ENCODE measurements around the gene GRM7. TPM values are rescaled to one million over a fixed set of nuclear protein-coding genes. Genes with fewer than 3 reads are reported as not detected.

Gene GRM7
- polyA plus RNA-seq, 1 donor from 2014 or later = 23.8 TPM

GRCh38 chr3:7381741-7382140 is 520.8 kb downstream of the GRM7 start:
- no peak overlapping the region for H3K4me2 ChIP-seq (ENCODE audit: low read length)
- H3K27ac ChIP-seq (ENCODE audit: low read length) = no peak overlapping the region
- H3K36me3 ChIP-seq (ENCODE audit: insufficient read depth, low read length) = no peaks in the 10 kb centered on the region

DNA sequence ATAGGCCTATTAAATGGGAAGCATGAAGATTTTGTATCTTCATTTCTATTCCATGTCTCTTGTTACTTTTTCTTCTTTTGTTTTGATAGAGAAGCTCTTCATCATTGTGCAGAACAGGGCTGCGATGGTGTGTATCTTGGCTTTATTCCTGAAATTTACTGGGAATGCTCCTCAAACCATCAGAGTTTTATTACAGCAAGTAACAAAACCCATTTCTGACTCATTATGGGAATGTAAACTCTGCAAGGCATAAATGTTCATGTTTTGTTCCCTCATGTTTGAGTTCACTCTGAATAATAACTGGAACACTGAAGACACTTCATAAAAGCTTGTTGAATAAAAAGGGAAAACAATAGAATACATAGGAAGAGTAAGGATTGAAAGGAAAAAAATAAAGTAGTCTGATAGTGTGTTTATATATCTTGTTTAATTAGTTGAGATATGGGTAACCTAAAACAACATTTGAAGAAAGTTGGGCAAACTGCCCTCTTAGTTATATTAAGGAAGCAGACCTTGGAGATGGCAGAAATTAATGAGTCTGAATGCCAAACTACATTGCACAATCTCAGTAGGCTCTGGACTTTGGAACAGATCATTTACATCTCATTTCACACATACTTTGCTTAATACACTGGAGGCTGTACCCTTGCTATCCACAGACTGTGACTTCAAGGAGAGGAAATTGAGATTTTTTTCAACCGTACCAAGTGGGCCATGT is 521.5 kb downstream of the GRM7 start:
- Histone ChIP-seq H3F3A (ENCODE audit: insufficient read depth, low read length, poor library complexity, severe bottlenecking) (no peaks in the 10 kb centered on the region), H3K9me3 (ENCODE audit: low read length) (no peaks in the 10 kb centered on the region), H3K79me2 (replicated peaks; ENCODE audit: insufficient read depth, low read length) (no peaks in the 10 kb centered on the region), H4K20me1 (ENCODE audit: insufficient read depth) (no peaks in the 10 kb centered on the region), H3K4me3 (ENCODE audit: low read length) (no peak overlapping the region), H3K27me3 (ENCODE audit: insufficient read depth, low read depth, low read length) (no peaks in the 10 kb centered on the region), H3K27ac (ENCODE audit: low read length) (no peak overlapping the region), H3K9ac (ENCODE audit: low read length) (no peak overlapping the region), H3K4me2 (ENCODE audit: low read length) (no peak overlapping the region), H2AFZ (ENCODE audit: low read depth, low read length) (no peak overlapping the region), H3K36me3 (ENCODE audit: insufficient read depth, low read length) (no peaks in the 10 kb centered on the region), H3K9me2 (ENCODE audit: insufficient read depth, low read length) (no peaks in the 10 kb centered on the region)
- TF ChIP-seq, protein P1, sequence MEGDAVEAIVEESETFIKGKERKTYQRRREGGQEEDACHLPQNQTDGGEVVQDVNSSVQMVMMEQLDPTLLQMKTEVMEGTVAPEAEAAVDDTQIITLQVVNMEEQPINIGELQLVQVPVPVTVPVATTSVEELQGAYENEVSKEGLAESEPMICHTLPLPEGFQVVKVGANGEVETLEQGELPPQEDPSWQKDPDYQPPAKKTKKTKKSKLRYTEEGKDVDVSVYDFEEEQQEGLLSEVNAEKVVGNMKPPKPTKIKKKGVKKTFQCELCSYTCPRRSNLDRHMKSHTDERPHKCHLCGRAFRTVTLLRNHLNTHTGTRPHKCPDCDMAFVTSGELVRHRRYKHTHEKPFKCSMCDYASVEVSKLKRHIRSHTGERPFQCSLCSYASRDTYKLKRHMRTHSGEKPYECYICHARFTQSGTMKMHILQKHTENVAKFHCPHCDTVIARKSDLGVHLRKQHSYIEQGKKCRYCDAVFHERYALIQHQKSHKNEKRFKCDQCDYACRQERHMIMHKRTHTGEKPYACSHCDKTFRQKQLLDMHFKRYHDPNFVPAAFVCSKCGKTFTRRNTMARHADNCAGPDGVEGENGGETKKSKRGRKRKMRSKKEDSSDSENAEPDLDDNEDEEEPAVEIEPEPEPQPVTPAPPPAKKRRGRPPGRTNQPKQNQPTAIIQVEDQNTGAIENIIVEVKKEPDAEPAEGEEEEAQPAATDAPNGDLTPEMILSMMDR (IDR thresholded peaks at IDR 0.05; ENCODE audit: poor library complexity, severe bottlenecking) = no peak
- TF ChIP-seq REST (IDR thresholded peaks at IDR 0.05; ENCODE audit: borderline replicate concordance) (no peak), EZH2 (IDR thresholded peaks at IDR 0.05; ENCODE audit: borderline replicate concordance, insufficient read depth, low read length, poor library complexity, severe bottlenecking) (no peak), SMC3 (conservative IDR thresholded peaks at IDR 0.05; ENCODE audit: poor library complexity) (no peak), TAF1 (IDR thresholded peaks at IDR 0.05; ENCODE audit: low read depth) (no peak), POLR2AphosphoS5 (IDR thresholded peaks at IDR 0.05) (no peak), EP300 (conservative IDR thresholded peaks at IDR 0.05; ENCODE audit: poor library complexity, severe bottlenecking) (no peak)

More at GRCh38 chr3:7381741-7382140, 520.8 kb downstream of the GRM7 start:
- Histone ChIP-seq H3K9me3 (ENCODE audit: low read length) (no peaks in the 10 kb centered on the region), H3K27me3 (ENCODE audit: insufficient read depth, low read depth, low read length) (no peaks in the 10 kb centered on the region), H3K79me2 (replicated peaks; ENCODE audit: insufficient read depth, low read length) (no peaks in the 10 kb centered on the region), H4K20me1 (ENCODE audit: insufficient read depth) (no peaks in the 10 kb centered on the region), H3K9me2 (ENCODE audit: insufficient read depth, low read length) (no peaks in the 10 kb centered on the region), H2AFZ (ENCODE audit: low read depth, low read length) (no peak overlapping the region), H3F3A (ENCODE audit: insufficient read depth, low read length, poor library complexity, severe bottlenecking) (no peaks in the 10 kb centered on the region), H3K9ac (ENCODE audit: low read length) (no peak overlapping the region), H3K4me3 (ENCODE audit: low read length) (no peak overlapping the region)
- TF ChIP-seq, protein P1 (IDR thresholded peaks at IDR 0.05; ENCODE audit: poor library complexity, severe bottlenecking) = no peak
- TF ChIP-seq RAD21 (conservative IDR thresholded peaks at IDR 0.05) (no peak), POLR2AphosphoS5 (IDR thresholded peaks at IDR 0.05) (no peak), EP300 (conservative IDR thresholded peaks at IDR 0.05; ENCODE audit: poor library complexity, severe bottlenecking) (no peak), TAF1 (IDR thresholded peaks at IDR 0.05; ENCODE audit: low read depth) (no peak), MXI1 (conservative IDR thresholded peaks at IDR 0.05; ENCODE audit: poor library complexity, severe bottlenecking) (no peak), EZH2 (IDR thresholded peaks at IDR 0.05; ENCODE audit: borderline replicate concordance, insufficient read depth, low read length, poor library complexity, severe bottlenecking) (no peak), SMC3 (conservative IDR thresholded peaks at IDR 0.05; ENCODE audit: poor library complexity) (no peak), REST (IDR thresholded peaks at IDR 0.05; ENCODE audit: borderline replicate concordance) (no peak)
